Activated CD8-positive, alpha-beta memory T cell treated with anti-CD3 and anti-CD28 coated beads for 1 hour (primary cell): Measurements from ENCODE around the gene RNU5B-1.
"Not testable (repeated sequence)": the region's sequence is repeated elsewhere in the genome, so short reads cannot be mapped to it uniquely, and the experiment has no call there.

Experiments
- DNase-seq, 2 donors: peaks; one replicate each; pipeline ENCODE4 v3.0.0-alpha.2; 2020; ENCODE audit warnings: low read depth in 1 of 2; ENCODE audit errors: extremely low read depth in 1 of 2

The RNU5B-1 gene

GRCh38 chr15:65304381-65305149 lies at the start of gene RNU5B-1:
RNU5B-1 (plus strand) TSS chr15:65304677.
- peak; percentile 45 to 56 for DNase-seq

DNA sequence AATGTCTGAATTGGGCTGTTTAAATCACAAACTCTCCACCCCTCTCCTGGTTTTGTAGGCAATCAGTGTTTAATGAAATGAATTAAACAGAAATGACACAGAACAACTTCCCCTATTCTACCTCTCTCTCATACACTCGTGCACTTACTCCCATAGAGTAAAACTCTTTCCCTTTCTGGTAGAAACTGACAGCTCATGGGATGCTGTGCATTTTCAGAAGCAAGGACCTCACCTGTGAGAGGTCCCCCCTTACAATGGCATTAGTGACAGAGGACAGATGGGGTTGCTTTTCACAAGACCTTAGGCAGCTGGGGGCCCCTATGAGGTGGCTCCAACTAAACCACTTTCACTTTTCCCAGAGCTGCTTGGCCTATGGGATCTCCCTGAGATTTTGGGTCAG lies 49.7 kb upstream of the RNU5B-1 start:
- DNase-seq: no peak

- no peak for DNase-seq
Observed at GRCh38 chr15:65255486-65256140, 48.9 kb upstream of the RNU5B-1 start.

GRCh38 chr15:65258375-65259262 lies 45.9 kb upstream of the RNU5B-1 start:
- DNase-seq: no peak

DNA sequence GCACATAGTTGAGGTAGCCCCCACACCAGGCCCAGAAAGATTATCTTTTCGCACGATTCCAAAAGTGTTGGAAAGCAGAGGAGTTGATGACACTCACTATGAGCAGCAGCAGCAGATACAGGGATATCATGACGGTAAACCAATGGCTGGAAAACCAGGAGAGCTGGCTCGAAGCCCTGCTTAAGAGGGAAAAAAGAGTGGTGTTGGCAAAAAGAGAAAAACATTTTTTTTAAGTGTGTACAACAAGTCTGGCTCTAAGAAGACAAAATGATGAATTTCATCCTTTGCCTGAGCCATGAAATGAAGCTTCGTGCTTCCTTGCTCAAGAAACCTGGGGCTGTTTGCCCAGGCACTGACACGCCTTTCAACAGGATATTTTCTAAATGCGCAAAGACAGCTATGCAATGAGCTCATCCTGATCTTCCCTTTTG lies 45.1 kb upstream of the RNU5B-1 start:
- no peak for DNase-seq

GRCh38 chr15:65260968-65261367 lies 43.5 kb upstream of the RNU5B-1 start:
- DNase-seq: no peak

DNA sequence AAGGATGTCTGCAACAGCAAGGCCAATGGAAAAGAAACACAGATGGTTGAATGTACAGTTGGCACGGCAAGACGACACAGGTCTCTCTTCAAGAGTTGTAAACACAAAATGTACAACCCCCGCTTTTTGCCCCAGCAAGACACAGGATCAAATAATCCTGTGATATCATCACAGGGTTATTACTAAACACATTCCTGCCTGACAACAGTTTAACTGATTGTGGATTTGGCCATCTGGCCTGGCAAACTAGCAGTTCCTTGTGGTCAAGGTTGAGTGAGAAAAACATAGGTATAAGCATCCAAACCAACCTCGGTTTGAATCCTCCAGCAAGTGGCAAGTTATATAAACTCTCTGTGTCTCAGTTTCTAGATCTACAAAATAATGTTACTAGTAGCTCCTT lies 41.2 kb upstream of the RNU5B-1 start:
- DNase-seq: no peak

GRCh38 chr15:65264863-65265430 lies 39.5 kb upstream of the RNU5B-1 start:
- no peak for DNase-seq

DNA sequence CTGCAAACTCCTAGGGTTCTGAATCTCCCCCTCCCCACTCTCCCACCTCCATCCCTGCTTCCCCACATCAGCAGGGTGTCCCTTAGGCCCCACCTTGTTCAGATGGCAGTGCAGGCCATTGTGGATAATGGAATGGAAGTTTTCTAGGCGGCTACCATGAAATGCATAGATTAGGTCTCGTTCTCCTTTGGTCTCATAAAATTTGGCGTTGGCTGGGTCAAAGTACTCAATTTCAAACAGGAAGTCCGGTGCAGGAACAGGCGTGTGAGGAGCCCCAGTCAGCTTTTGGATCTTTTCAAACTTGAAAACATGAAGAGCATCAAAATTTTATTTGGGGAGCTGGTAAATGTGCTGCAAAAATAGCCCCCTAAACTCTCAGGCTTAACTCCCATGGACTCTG lies 38.0 kb upstream of the RNU5B-1 start:
- DNase-seq: no peak

- no peak for DNase-seq
Observed at GRCh38 chr15:65268411-65268810, 36.1 kb upstream of the RNU5B-1 start.

- not testable (repeated sequence) for DNase-seq
Observed at GRCh38 chr15:65270811-65271545, 33.5 kb upstream of the RNU5B-1 start.

DNA sequence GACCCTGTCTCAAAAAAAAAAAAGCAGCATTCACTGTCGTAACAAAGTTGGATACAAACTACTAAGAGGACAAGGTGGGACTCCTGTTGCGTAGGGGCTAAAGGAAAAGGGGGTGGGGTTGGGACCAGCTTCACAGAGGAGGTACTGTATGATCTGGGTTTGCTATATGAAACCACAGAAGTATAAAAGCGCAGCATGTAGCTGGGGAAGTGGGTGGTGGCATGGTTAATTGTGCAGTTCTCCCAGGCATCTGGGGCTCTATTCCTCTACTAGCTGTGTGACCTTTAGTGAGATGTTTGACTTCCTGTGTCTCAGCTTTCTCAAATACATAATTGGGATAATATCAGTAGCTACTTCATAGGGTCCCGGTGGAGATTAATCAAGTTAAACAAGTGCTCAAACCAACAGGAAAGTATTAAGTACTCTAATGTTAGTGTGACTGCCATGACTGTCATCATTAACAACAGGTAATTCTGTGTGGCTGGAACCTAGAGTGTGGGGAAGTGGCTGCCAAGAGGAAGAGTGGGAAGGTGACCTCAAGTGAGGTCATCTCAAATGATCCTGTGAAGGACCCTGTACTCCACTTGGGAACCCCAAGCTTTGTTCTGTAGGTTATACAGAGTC lies 29.3 kb upstream of the RNU5B-1 start:
- DNase-seq: no peak

DNA sequence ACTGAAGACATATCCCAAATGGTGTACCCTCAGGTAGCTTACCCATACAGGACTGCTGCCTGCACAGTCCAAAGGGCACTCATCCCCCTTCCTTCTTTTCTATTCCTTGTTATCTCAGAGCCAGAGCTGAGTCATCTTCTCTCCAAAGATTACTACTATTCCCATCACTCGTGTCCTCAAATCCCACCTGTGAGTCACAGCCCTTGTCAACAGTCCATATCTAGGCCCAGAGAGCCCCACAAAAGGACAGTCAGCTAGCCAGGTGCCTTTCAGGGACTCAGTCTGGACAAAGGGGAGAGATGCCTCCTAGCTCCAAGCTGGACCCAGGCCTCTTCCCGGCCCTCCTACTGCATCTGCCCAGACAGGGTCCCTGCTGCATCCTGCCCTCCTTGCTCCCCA lies 28.8 kb upstream of the RNU5B-1 start:
- no peak for DNase-seq

DNA sequence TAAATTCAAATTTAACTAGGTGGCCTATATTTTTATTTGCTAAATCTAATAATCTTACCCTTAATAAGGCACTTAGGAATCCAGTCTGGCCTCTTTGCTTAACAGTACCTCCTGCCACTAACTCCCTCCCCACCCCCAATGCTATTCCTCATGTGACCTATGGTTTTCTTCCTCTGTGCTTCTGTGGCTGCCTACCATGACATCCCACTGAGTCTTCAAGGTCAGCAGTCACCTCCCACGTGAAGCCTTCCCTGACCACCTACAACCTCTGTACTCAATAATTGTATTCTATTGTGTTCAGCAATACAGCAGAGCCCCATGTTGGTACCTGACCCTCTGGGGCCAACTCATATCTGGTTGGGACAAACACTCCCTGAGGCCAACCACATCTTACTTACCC lies 27.5 kb upstream of the RNU5B-1 start:
- DNase-seq: no peak

GRCh38 chr15:65278480-65278879 lies 26.0 kb upstream of the RNU5B-1 start:
- no peak for DNase-seq

DNA sequence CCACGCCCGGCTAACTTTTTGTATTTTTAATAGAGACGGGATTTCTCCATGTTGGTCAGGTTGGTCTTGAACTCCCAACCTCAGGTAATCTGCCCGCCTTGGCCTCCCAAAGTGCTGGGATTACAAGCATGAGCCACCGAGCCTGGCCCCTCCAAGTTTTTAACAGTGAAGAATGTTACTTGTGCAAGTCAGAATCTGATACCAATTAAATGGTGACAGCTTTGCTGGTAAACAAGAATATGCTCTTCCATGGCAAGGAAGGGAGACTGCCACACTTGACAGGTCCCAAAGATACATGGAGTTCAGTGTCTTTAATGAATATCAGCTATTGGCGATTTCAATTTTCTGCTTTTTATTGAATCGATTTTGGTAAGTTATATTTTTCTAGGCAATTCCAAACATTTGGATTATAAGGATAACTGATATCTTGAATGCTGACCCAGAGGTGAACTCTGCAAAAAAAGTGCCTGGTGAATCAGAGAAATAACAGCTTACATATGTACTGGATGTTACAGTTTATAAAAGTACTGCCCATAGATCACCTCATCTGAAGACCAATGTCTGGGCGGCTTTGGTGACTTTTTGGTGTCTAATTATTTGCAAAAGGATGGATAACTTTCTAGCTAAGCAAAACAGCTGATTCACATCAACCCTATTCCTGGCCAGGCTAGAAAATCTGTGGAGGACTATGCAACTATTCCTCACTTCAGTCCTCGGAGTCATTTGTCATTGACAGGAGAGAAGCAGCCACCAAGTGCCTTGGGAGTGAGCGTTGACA lies 19.0 kb upstream of the RNU5B-1 start:
- no peak for DNase-seq

DNA sequence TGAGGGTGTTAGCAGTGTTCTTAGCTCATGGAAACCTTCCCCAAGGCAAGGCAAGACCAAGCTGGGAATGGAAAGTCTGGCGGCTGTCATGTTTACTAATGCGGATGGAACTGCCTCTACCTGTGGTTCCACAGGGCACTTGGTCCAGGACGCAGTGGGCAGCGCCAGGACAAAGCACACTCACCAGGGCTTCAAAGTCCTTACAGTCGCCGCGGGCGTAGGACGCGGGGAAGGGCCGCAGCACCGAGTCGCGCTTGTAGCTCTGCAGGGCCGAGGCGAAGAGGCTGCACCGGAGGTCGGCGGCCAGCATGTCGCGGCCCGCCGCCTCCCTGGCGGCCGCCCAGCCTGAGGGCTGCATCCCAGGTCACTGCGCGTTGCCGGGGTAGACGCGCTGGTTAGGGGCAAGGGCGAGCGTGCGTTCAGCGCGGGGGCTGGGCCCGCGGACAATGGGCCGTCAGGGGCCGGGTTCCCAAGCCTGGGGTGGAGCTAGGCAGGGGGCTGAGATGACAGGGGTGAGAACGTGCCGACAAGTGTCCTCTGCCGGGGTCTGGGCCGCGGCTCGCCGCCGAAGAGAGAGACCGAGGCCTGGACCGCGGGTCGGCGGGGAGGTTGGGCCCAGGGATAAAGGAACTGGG lies 18.3 kb upstream of the RNU5B-1 start:
- no peak for DNase-seq

GRCh38 chr15:65286704-65287519 lies 17.6 kb upstream of the RNU5B-1 start, which contains the start of gene PARP16:
PARP16 (minus strand) TSS chr15:65286883; CDS start chr15:65286426, 457 bp downstream.
- DNase-seq: peak; percentile 76 to 89
